GM12878 (cell line): ENCODE results near the gene CDRT15. TPM values are rescaled to one million over a fixed set of nuclear protein-coding genes. Genes with fewer than 3 reads are reported as not detected.

Source experiments
- ATAC-seq: fragments of 200-7000 bp; cut with Tn5 transposase; 3 replicates; pipeline ENCODE4 v1.9.1; 2020; ENCODE audit warnings: mild to moderate bottlenecking, moderate library complexity
- BruUV-seq: library from RNA; stranded (reverse); fragments of 400-500 nt; replicated peaks from 2 replicates; lab custom pipeline; 2021; lab: Mats Ljungman, UMichigan
- CTCF ChIA-PET: fragments of 300-600 bp; sonication (Branson Sonifier 250); formaldehyde crosslinking; extraction: SDS; loops from one replicate; lab custom pipeline; 2021; ENCODE audit warnings: inconsistent platforms; lab: Yijun Ruan, JAX
- POLR2A ChIA-PET: fragments of 350-600 bp; formaldehyde crosslinking; extraction: SDS; loops from one replicate; lab custom pipeline; 2021; ENCODE audit warnings: inconsistent platforms; lab: Charles Lee
- RAD21 ChIA-PET: fragments of 300-600 bp; sonication (Branson Sonifier 250); formaldehyde crosslinking; loops from one replicate; lab custom pipeline; 2023; ENCODE audit warnings: antibody characterized with exemption; ENCODE audit not compliant: unreplicated experiment; lab: Charles Lee
- SMC1A ChIA-PET: fragments of 300-600 bp; sonication (Branson Sonifier 250); formaldehyde crosslinking; loops from one replicate; lab custom pipeline; 2023; ENCODE audit not compliant: unreplicated experiment, uncharacterized antibody; lab: Charles Lee
- DNase-seq: peaks from one replicate; pipeline ENCODE4 v3.0.0-alpha.2; 2011; ENCODE audit warnings: low read depth, low spot score
- FAIRE-seq: peaks from 3 replicates; lab custom pipeline; 2011; peaks lifted over from hg19 to GRCh38; lab: Jason Lieb, UNC
- H2AFZ ChIP-seq: 2 replicates; pipeline ENCODE4 v1.6.0; 2011; ENCODE audit warnings: low read depth, low read length, control low read depth; ENCODE audit not compliant: control insufficient read depth
- H3K27ac ChIP-seq: 2 replicates; pipeline ENCODE4 v1.5.1; 2011; ENCODE audit warnings: control low read depth; ENCODE audit not compliant: control insufficient read depth, insufficient read depth
- H3K27me3 ChIP-seq, 2 experiments: replicated peaks in 1 of 2; 2 replicates each; pipeline versions ENCODE4 v1.6.0 to v1.6.1; 2011; ENCODE audit warnings: low read length in 1 of 2; ENCODE audit not compliant: control insufficient read depth in 2 of 2, insufficient read depth in 2 of 2
- H3K36me3 ChIP-seq, 2 experiments: 2 replicates each; pipeline ENCODE4 v1.5.1; 2011; ENCODE audit warnings: low read length in 1 of 2; ENCODE audit not compliant: control insufficient read depth in 2 of 2, insufficient read depth in 2 of 2
- H3K4me1 ChIP-seq: 2 replicates; pipeline ENCODE4 v1.6.1; 2011; ENCODE audit warnings: mild to moderate bottlenecking, low read length, moderate library complexity, mixed read lengths; ENCODE audit not compliant: control insufficient read depth, insufficient read depth
- H3K4me2 ChIP-seq: 2 replicates; pipeline ENCODE4 v1.6.0; 2011; ENCODE audit warnings: control low read depth; ENCODE audit not compliant: control insufficient read depth, insufficient read depth
- H3K4me3 ChIP-seq: fragments of 200-600 bp; sonication (generic); 2 replicates; pipeline ENCODE4 v1.5.1; 2016
- H3K79me2 ChIP-seq: 2 replicates; pipeline ENCODE4 v1.6.0; 2011; ENCODE audit warnings: low read length; ENCODE audit not compliant: control insufficient read depth, insufficient read depth
- H3K9ac ChIP-seq: 2 replicates; pipeline ENCODE4 v1.8.0; 2011; ENCODE audit warnings: low read length, control low read depth, mixed read lengths; ENCODE audit not compliant: control insufficient read depth, insufficient read depth
- H3K9me3 ChIP-seq: replicated peaks from 3 replicates; pipeline ENCODE4 v1.5.1; 2011; ENCODE audit warnings: mild to moderate bottlenecking, low read length; ENCODE audit not compliant: control insufficient read depth, insufficient read depth
- H4K20me1 ChIP-seq: 2 replicates; pipeline ENCODE4 v1.6.0; 2011; ENCODE audit not compliant: control insufficient read depth, insufficient read depth
- ATF2 ChIP-seq: IDR thresholded peaks from 2 replicates; pipeline ENCODE4 v1.6.1; 2012; ENCODE audit warnings: low read length, inconsistent platforms
- CBX3 ChIP-seq: fragments of 200-600 bp; sonication (generic); IDR thresholded peaks from 2 replicates; pipeline ENCODE4 v1.6.1; 2016; ENCODE audit warnings: low read depth, borderline replicate concordance
- CEBPZ ChIP-seq: fragments of 150-350 bp; IDR thresholded peaks from 2 replicates; pipeline ENCODE4 v1.6.1; 2016; ENCODE audit warnings: low read depth, low read length
- CHD1 ChIP-seq: IDR thresholded peaks from 2 replicates; pipeline ENCODE4 v1.6.1; 2012; ENCODE audit warnings: low read depth, low read length, improper control_type of control experiment
- CHD2 ChIP-seq: IDR thresholded peaks from 2 replicates; pipeline ENCODE4 v1.6.1; 2011; ENCODE audit warnings: low read depth, low read length, improper control_type of control experiment, borderline replicate concordance
- CUX1 ChIP-seq: IDR thresholded peaks from 2 replicates; pipeline ENCODE4 v1.6.1; 2012; ENCODE audit warnings: improper control_type of control experiment, low read depth, low read length; ENCODE audit not compliant: insufficient replicate concordance
- GABPA ChIP-seq: IDR thresholded peaks from 2 replicates; pipeline ENCODE4 v1.6.1; 2014; ENCODE audit warnings: antibody characterized with exemption, low read depth, mild to moderate bottlenecking, inconsistent platforms
- MAX ChIP-seq: IDR thresholded peaks from 2 replicates; pipeline ENCODE4 v1.6.1; 2012; ENCODE audit warnings: low read depth, low read length, improper control_type of control experiment
- MEF2B ChIP-seq: fragments of 450-650 bp; IDR thresholded peaks from 2 replicates; pipeline ENCODE4 v1.6.1; 2018; ENCODE audit warnings: mild to moderate bottlenecking, moderate library complexity; ENCODE audit not compliant: partially characterized antibody, poor library complexity, severe bottlenecking
- MLLT1 ChIP-seq: fragments of 450-650 bp; IDR thresholded peaks from 2 replicates; pipeline ENCODE4 v1.6.1; 2016; ENCODE audit warnings: mild to moderate bottlenecking
- MTA2 ChIP-seq: fragments of 450-650 bp; IDR thresholded peaks from 2 replicates; pipeline ENCODE4 v1.6.1; 2016; ENCODE audit warnings: low read depth, mild to moderate bottlenecking, moderate library complexity
- NR2C2 ChIP-seq: IDR thresholded peaks from 2 replicates; pipeline ENCODE4 v1.6.1; 2011; ENCODE audit warnings: borderline replicate concordance, low read depth; ENCODE audit not compliant: control insufficient read depth, insufficient read length
- WGBS: methylation state at CpG from one replicate; pipeline ENCODE4 v1.1.6; 2016; ENCODE audit warnings: low lambda C conversion rate; ENCODE audit not compliant: insufficient replicate concordance, insufficient coverage; ENCODE audit errors: missing lambda C conversion rate; 5-methylcytosine and 5-hydroxymethylcytosine counted together
- in situ Hi-C: fragments of 300-500 bp; cut with MboI; formaldehyde crosslinking; loops from 9 replicates; pipeline ENCODE4 v1.14.3; 2018; ENCODE audit warnings: mixed read lengths
- intact Hi-C: fragments of 100-400 bp; cut with micrococcal nuclease; formaldehyde crosslinking; loops from one replicate; pipeline ENCODE4 v1.14.2; 2022; ENCODE audit not compliant: unreplicated experiment
- polyA plus RNA-seq, 11 experiments: library from polyadenylated mRNA; depleted of rRNA in 4 of 11; unstranded in 6 of 11; stranded (reverse) in 5 of 11; fragments of >200 nt; fragmentation: Nextera tagmentation in 4 of 11; fragmentation: Illumina TruSeq in 1 of 11; extraction: Ambion mirVana in 4 of 11; extraction: Trizol in 1 of 11; gene quantifications; 1 replicate in 1 of 11; 2 replicates in 10 of 11; pipeline versions ENCODE4 v1.2.1 to v1.2.3, GENCODE V29; 2011 to 2016; ENCODE audit warnings: inconsistent platforms in 2 of 11, missing spikeins in 2 of 11, low read depth in 1 of 11
- total RNA-seq, 4 experiments: library from RNA; depleted of rRNA in 3 of 4; stranded (reverse); fragments of >200 nt in 3 of 4; fragmentation: Illumina TruSeq in 1 of 4; extraction: Trizol in 1 of 4; gene quantifications; 2 replicates each; pipeline versions ENCODE4 v1.2.1 to v1.2.3, GENCODE V29; 2013 to 2021

CDRT15 gene
- total and polyA plus RNA-seq, 10 of the 15 experiments (the other 5 are each of a cell fraction or from before 2014, with no cell fraction given) = 0.29 TPM; not detected in 9

- H3K4me1 ChIP-seq = no peaks in the 10 kb centered on the region
- WGBS = 100% methylated on average over 3 of the region's 3 CpGs
- no peak for FAIRE-seq
- TF ChIP-seq CHD1 (no peak), MEF2B (no peak), GABPA (no peak), CHD2 (no peak), ATF2 (no peak), MAX (no peak), MLLT1 (no peak), MTA2 (no peak), CEBPZ (no peak), NR2C2 (no peak), CUX1 (no peak), CBX3 (no peak)
These were observed 27.4 kb downstream of the CDRT15 start for GRCh38 chr17:14209215-14209614.

More at GRCh38 chr17:14209215-14209614, 27.4 kb downstream of the CDRT15 start:
- no TSS peak for BruUV-seq
- ChIA-PET RAD21 (no interaction called here), SMC1A (no interaction called here), CTCF (no interaction called here), POLR2A (no interaction called here)
- Histone ChIP-seq H3K9ac (no peak overlapping the region), H3K4me3 (no peak overlapping the region), H3K27ac (no peak overlapping the region), H2AFZ (no peak overlapping the region), H3K4me2 (no peak overlapping the region), H3K27me3 (no peaks in the 10 kb centered on the region), H3K36me3 (peaks cover 0 to 3% of the 10 kb centered on the region in 2 experiments; a peak in 3 of 4 replicates), H3K79me2 (no peaks in the 10 kb centered on the region), H4K20me1 (no peaks in the 10 kb centered on the region), H3K9me3 (no peaks in the 10 kb centered on the region; the same call in 2 of the 3 replicates)
- DNase-seq (no peak), ATAC-seq (no peak)
- in situ Hi-C loops (no loop called here), intact Hi-C loops (no loop called here)
